ENCODE results near the gene ENO1.
A peak's percentile ranks its signal among the peaks of the same experiment; 100 is the strongest.

ENO1 gene

GRCh38 chr1:8841395-8841794 is 37.1 kb downstream of the ENO1 start:
- ChIA-PET CTCF (interaction anchor here (0.7 kb wide), 1 partner anchor 21 kb away, joined by 3 read pairs; no protein-coding TSS in a partner anchor), POLR2A (interaction anchor here (0.8 kb wide), 1 partner anchor 24 kb away, joined by 4 read pairs; the partner anchor contains the start of gene RERE)
- H3K4me3 ChIP-seq (ENCODE audit: low read depth, low read length), result no peak overlapping the region
- H3K4me1 ChIP-seq (ENCODE audit: control insufficient read depth, insufficient read depth, low read length), result no peaks in the 10 kb centered on the region
- H3K36me3 ChIP-seq (ENCODE audit: control insufficient read depth in 2 of 2, insufficient read depth in 1 of 2, low read length in 2 of 2), result no peaks in the 10 kb centered on the region
- no peaks in the 10 kb centered on the region for H3K9me3 ChIP-seq (ENCODE audit: control insufficient read depth, insufficient read depth, low read depth, low read length)
- TF ChIP-seq ZFP69B (tag by site-specific recombination; IDR thresholded peaks at IDR 0.05) (no peak), ZNF132 (tag by site-specific recombination; IDR thresholded peaks at IDR 0.05; ENCODE audit: borderline replicate concordance) (no peak), ZNF433 (tag by site-specific recombination; IDR thresholded peaks at IDR 0.05; ENCODE audit: low read depth) (no peak), ZNF776 (tag by site-specific recombination; IDR thresholded peaks at IDR 0.05; ENCODE audit: borderline replicate concordance) (no peak), ZNF664 (tag by site-specific recombination; IDR thresholded peaks at IDR 0.05) (no peak), ZNF239 (tag by site-specific recombination; IDR thresholded peaks at IDR 0.05) (no peak), SCRT2 (tag by site-specific recombination; IDR thresholded peaks at IDR 0.05) (no peak), PATZ1 (tag by site-specific recombination; IDR thresholded peaks at IDR 0.05) (no peak), ZSCAN16 (tag by site-specific recombination; IDR thresholded peaks at IDR 0.05) (no peak), ZNF510 (tag by site-specific recombination; IDR thresholded peaks at IDR 0.05; ENCODE audit: insufficient replicate concordance) (no peak), ZNF169 (tag by site-specific recombination; IDR thresholded peaks at IDR 0.05) (no peak), SALL2 (tag by site-specific recombination; IDR thresholded peaks at IDR 0.05; ENCODE audit: borderline replicate concordance) (no peak), ZNF645 (tag by site-specific recombination; IDR thresholded peaks at IDR 0.05) (no peak), ZNF585B (tag by site-specific recombination; IDR thresholded peaks at IDR 0.05) (no peak), ZNF223 (tag by site-specific recombination; IDR thresholded peaks at IDR 0.05) (no peak), YY1 (tag by site-specific recombination; IDR thresholded peaks at IDR 0.05) (no peak)
- H3K27ac ChIP-seq (ENCODE audit: extremely low read depth, low read depth, low read length), result no peak overlapping the region

- TF ChIP-seq ZNF10 (tag by site-specific recombination; IDR thresholded peaks at IDR 0.05), result no peak
- TF ChIP-seq ZSCAN23 (tag by site-specific recombination; IDR thresholded peaks at IDR 0.05), result no peak
- TF ChIP-seq ZNF239 (tag by site-specific recombination; IDR thresholded peaks at IDR 0.05), result no peak
- no peak for TF ChIP-seq PRDM2 (tag by site-specific recombination; IDR thresholded peaks at IDR 0.05; ENCODE audit: borderline replicate concordance)
- TF ChIP-seq ZNF37A (tag by site-specific recombination; IDR thresholded peaks at IDR 0.05), result no peak
- no peak for TF ChIP-seq ZNF843 (tag by site-specific recombination; IDR thresholded peaks at IDR 0.05)
- no peak for TF ChIP-seq ZNF560 (tag by site-specific recombination; IDR thresholded peaks at IDR 0.05; ENCODE audit: borderline replicate concordance)
- TF ChIP-seq EGR2 (tag by site-specific recombination; IDR thresholded peaks at IDR 0.05; ENCODE audit: low read depth), result 0 out of 2 replicates have a peak, but pooled peaks have one; percentile 11
- 0 out of 2 replicates have a peak, but pooled peaks have one; percentile 23 for TF ChIP-seq ZFHX2 (tag by site-specific recombination; conservative IDR thresholded peaks at IDR 0.05)
- no peak for TF ChIP-seq KLF9 (tag by site-specific recombination; IDR thresholded peaks at IDR 0.05; ENCODE audit: low read depth)
- TF ChIP-seq ZBTB26 (tag by site-specific recombination; optimal IDR thresholded peaks at IDR 0.05), result no peak
- CTCF ChIA-PET, result interaction anchor here (0.9 to 6.9 kb wide), 2 partner anchors 9 to 20 kb away, joined by 4 to 40 read pairs; no protein-coding TSS in a partner anchor
- POLR2A ChIA-PET, result interaction anchor here (1.0 kb wide), 1 partner anchor 19 kb away, joined by 4 read pairs; no protein-coding TSS in a partner anchor
Observed at GRCh38 chr1:8839990-8840389, 38.5 kb downstream of the ENO1 start.

More at GRCh38 chr1:8839990-8840389, 38.5 kb downstream of the ENO1 start:
- no peaks in the 10 kb centered on the region for H3K36me3 ChIP-seq (ENCODE audit: control insufficient read depth in 2 of 2, insufficient read depth in 1 of 2, low read length in 2 of 2)
- H3K4me1 ChIP-seq (ENCODE audit: control insufficient read depth, insufficient read depth, low read length), result no peaks in the 10 kb centered on the region
- no peaks in the 10 kb centered on the region for H3K9me3 ChIP-seq (ENCODE audit: control insufficient read depth, insufficient read depth, low read depth, low read length)
- no peak overlapping the region for H3K27ac ChIP-seq (ENCODE audit: extremely low read depth, low read depth, low read length)
- no peak overlapping the region for H3K4me3 ChIP-seq (ENCODE audit: low read depth, low read length)
